Uterus (tissue), 4 donors: ENCODE measurements around the gene HOXA6. TPM values are rescaled to one million over a fixed set of nuclear protein-coding genes. Genes with fewer than 3 reads are reported as not detected.

Experiments used
- DNase-seq, 2 donors: peaks; one replicate each; pipeline ENCODE4 v3.0.0-alpha.2; 2019 to 2020
- H3K27ac ChIP-seq, 2 donors: fragments of 200-600 bp; sonication (generic); 1 replicate in 1 of 2; 2 replicates in 1 of 2; pipeline ENCODE4 v1.5.1; 2016 to 2018
- H3K27me3 ChIP-seq, 2 donors: fragments of 200-600 bp; sonication (generic); one replicate each; pipeline ENCODE4 v1.5.1; 2018 to 2019; ENCODE audit warnings: control low read depth in 1 of 2
- H3K36me3 ChIP-seq, 2 donors: fragments of 200-600 bp; sonication (generic); one replicate each; pipeline ENCODE4 v1.5.1; 2019; ENCODE audit warnings: control low read depth in 1 of 2
- H3K4me1 ChIP-seq, 2 donors: fragments of 200-600 bp; sonication (generic); one replicate each; pipeline ENCODE4 v1.5.1; 2018 to 2019; ENCODE audit warnings: control low read depth in 1 of 2
- H3K4me3 ChIP-seq, 2 donors: fragments of 200-600 bp; sonication (generic); 1 replicate in 1 of 2; 2 replicates in 1 of 2; pipeline ENCODE4 v1.5.1; 2018 to 2019; ENCODE audit warnings: mild to moderate bottlenecking in 1 of 2
- H3K9me3 ChIP-seq, 2 donors: fragments of 200-600 bp; sonication (generic); one replicate each; pipeline ENCODE4 v1.5.1; 2019; ENCODE audit warnings: control low read depth in 1 of 2
- CTCF ChIP-seq, 4 experiments: fragments of 200-600 bp in 2 of 4; fragments of 450-650 bp in 2 of 4; sonication (generic) in 2 of 4; IDR thresholded peaks; one replicate each; pipeline ENCODE4 v1.5.1; 2016 to 2019; ENCODE audit warnings: antibody characterized with exemption in 4 of 4, mild to moderate bottlenecking in 2 of 4, moderate library complexity in 1 of 4
- POLR2A ChIP-seq, 2 donors: fragments of 450-650 bp; IDR thresholded peaks; one replicate each; pipeline ENCODE4 v1.6.1; 2016; ENCODE audit warnings: antibody characterized with exemption in 2 of 2, mild to moderate bottlenecking in 1 of 2, moderate library complexity in 1 of 2
- intact Hi-C: fragments of 100-400 bp; cut with DNase I; formaldehyde crosslinking; loops from one replicate; pipeline ENCODE4 v1.15.1; 2023; ENCODE audit warnings: low total_unique reads
- microRNA counts, 2 donors: library from miRNA; unstranded; fragments of <30 nt; microRNA quantifications; one replicate each; lab custom pipeline; 2016 to 2017
- microRNA-seq: library from miRNA; unstranded; fragments of <30 nt; microRNA quantifications from one replicate; pipeline ENCODE4, GENCODE V29; 2016; ENCODE audit warnings: borderline microRNAs expressed, borderline replicate concordance
- small RNA-seq: library from RNA; depleted of rRNA; stranded (forward); fragments of <200 nt; gene quantifications from one replicate; pipeline ENCODE3, GENCODE V24; 2016
- total RNA-seq, 4 donors: library from RNA; depleted of rRNA in 3 of 4; stranded (reverse); fragments of >200 nt in 3 of 4; gene quantifications; one replicate each; pipeline versions ENCODE4 v1.1.0 to v1.2.4, GENCODE V29; 2014 to 2023
- donor health status: DM: yes; HTN: yes; CAD: no.

HOXA6 gene
- total RNA-seq, 4 donors from 2014 or later, result 1.8 to 19.1 (median 15.4) TPM

DNA sequence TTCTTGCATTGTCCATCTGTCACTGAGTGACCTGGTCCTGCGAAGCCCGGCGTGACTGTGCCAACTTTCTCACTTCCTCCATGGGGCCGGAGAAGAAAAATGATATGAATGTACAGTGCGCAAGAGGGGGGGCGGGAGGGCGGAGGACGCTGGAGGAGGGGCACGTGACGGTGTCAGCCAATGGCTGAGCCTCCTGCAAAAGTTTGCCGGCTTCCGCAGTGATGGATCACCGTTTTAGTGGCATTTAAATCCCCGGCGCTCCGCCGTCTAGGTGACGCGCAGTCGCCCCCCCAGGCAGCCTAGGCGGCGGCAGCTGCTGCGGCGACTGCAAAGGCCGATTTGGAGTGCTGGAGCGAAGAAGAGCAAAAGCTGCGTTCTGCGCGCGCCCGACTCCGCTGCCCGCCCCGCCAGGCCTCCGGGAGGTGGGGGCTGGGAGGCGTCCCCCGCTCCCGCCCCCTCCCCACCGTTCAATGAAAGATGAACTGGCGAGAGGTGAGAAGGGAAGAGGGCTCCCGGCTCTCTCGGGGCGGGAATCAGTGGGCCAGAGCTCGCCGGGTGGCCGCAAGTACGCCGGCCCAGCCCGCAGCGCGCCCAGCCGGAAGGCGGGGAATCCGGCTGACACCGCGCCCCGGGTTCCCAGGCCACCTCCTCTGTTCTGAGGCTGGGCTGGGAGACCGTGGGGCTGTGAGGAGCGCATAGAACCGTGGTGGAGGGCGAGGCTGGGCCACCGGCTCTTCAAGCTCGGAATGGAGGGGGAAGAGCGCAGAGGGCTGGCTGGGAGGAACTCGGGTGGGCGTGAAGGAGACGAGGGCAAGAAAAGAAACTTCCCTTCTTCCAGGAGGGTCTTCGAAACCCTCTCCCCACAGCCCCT lies 51.4 kb downstream of the HOXA6 start, which contains the start of gene HOXA1:
Gene HOXA1 (minus strand): TSS at position 104 of the 871 bp plus-strand sequence. CDS start 88 bp downstream, at position 16.
- Histone ChIP-seq H3K27me3 (no peaks in the 10 kb centered on the region), H3K9me3 (no peaks in the 10 kb centered on the region), H3K4me3 (peak within 1 kb of the TSS; percentile 64 to 72), H3K4me1 (peaks cover 8 to 13% of the 10 kb centered on the region in 2 donors), H3K36me3 (no peaks in the 10 kb centered on the region), H3K27ac (peak within 1 kb of the TSS; percentile 59 to 74)
- intact Hi-C loops, result loop anchor here (10.0 kb wide), 1 partner anchor 49 kb away; the partner anchor contains the start of genes HOXA5 and HOXA6
- peak; percentile 76 for DNase-seq
- TF ChIP-seq CTCF (IDR thresholded peaks at IDR 0.05), result no peak
- TF ChIP-seq POLR2A (IDR thresholded peaks at IDR 0.05), result peak in 1 of 2 donors; percentile 50

MicroRNAs encoded within 50 kb of the gene (microRNA counts, 767-probe panel; counts per million panel counts)
- microRNA hsa-miR-196b-5p (lab: Ali Mortazavi, UCI), result 6,707 to 7,908 counts per million in 2 donors

Small RNA genes lying within 50 kb of the gene (microRNA-seq; reads per million reads assigned to microRNA genes)
- 12,289 reads per million, percentile 93 among the genes with 10 or more reads in this experiment for gene MIR196B

Small RNA genes lying within 50 kb of the gene (small RNA-seq; reads per million reads assigned to genes)
- gene AC004080.5, result not detected
- gene RF01977, result not detected
- gene RF02140, result not detected
- gene RF02141, result not detected

Other genes with a start within 250 kb of the HOXA6 start
- 1 to 10 TPM in 3 of 4 donors, under 1 TPM in 1; 0.28 to 2.0 (median 1.5) TPM for gene HOXA1, start 51.8 kb downstream of the HOXA6 start, total RNA-seq
- gene HOXA2, start 45.1 kb downstream of the HOXA6 start, total RNA-seq, result 1 to 10 TPM in 2 of 4 donors, not detected in 2; 1.8 to 6.5 TPM
- 1 to 10 TPM in 1 of 4 donors, under 1 TPM in 2, not detected in 1; 0.14 to 7.7 (median 0.26) TPM for gene HOXA4, start 17.0 kb downstream of the HOXA6 start, total RNA-seq
- gene HOXA5, start 4.1 kb downstream of the HOXA6 start, total RNA-seq, result 10 to 100 TPM; 10.7 to 61.0 (median 18.9) TPM
- 10 to 100 TPM in 2 of 4 donors, 1 to 10 TPM in 2; 1.0 to 34.5 (median 19.0) TPM for gene HOXA3, start 4.8 kb upstream of the HOXA6 start, total RNA-seq
- gene HOXA7, start 8.9 kb upstream of the HOXA6 start, total RNA-seq, result 1 to 10 TPM in 3 of 4 donors, under 1 TPM in 1; 0.26 to 9.1 (median 5.2) TPM
- gene HOXA9, start 17.8 kb upstream of the HOXA6 start, total RNA-seq, result 10 to 100 TPM in 3 of 4 donors, 1 to 10 TPM in 1; 2.3 to 26.4 (median 22.4) TPM
- 100 to 1,000 TPM in 1 of 4 donors, 10 to 100 TPM in 3; 50.0 to 114 (median 69.0) TPM for gene HOXA10, start 26.5 kb upstream of the HOXA6 start, total RNA-seq
- 10 to 100 TPM; 32.4 to 82.0 (median 57.8) TPM for gene HOXA11, start 37.5 kb upstream of the HOXA6 start, total RNA-seq
- gene HOXA13, start 52.3 kb upstream of the HOXA6 start, total RNA-seq, result 10 to 100 TPM in 1 of 4 donors, 1 to 10 TPM in 1, under 1 TPM in 2; 0.40 to 27.5 (median 1.1) TPM
- gene EVX1, start 95.0 kb upstream of the HOXA6 start, total RNA-seq, result under 1 TPM in 1 of 4 donors, not detected in 3; 0.21 TPM